ENCODE measurements around the gene AMN. TPM values are rescaled to one million over a fixed set of nuclear protein-coding genes. Genes with fewer than 3 reads are reported as not detected.

Gene AMN
- total RNA-seq, 1 donor from 2014 or later, result 0.35 TPM

GRCh38 chr14:102932484-102933248, 10.2 kb downstream of the AMN start:
- DNase-seq, result no peak
- Mint-ChIP-seq H3K4me1 (peaks cover 2% of the 10 kb centered on the region), H3K36me3 (ENCODE audit: low read depth) (no peaks in the 10 kb centered on the region), H3K9me3 (no peaks in the 10 kb centered on the region), H3K4me3 (no peak overlapping the region), H3K27me3 (peaks cover 17% of the 10 kb centered on the region), H3K27ac (no peak overlapping the region)
- intact Hi-C loops (cut with micrococcal nuclease), result no loop called here

GRCh38 chr14:102933618-102934231, 11.3 kb downstream of the AMN start:
- no peak overlapping the region for H3K4me3 Mint-ChIP-seq
- no peaks in the 10 kb centered on the region for H3K36me3 Mint-ChIP-seq (ENCODE audit: low read depth)
- no peak for DNase-seq
- H3K9me3 Mint-ChIP-seq, result no peaks in the 10 kb centered on the region
- peaks cover 10% of the 10 kb centered on the region for H3K27me3 Mint-ChIP-seq
- H3K27ac Mint-ChIP-seq, result no peak overlapping the region
- peaks cover under 1% of the 10 kb centered on the region for H3K4me1 Mint-ChIP-seq
- intact Hi-C loops (cut with micrococcal nuclease), result no loop called here

GRCh38 chr14:102935756-102936155, 13.3 kb downstream of the AMN start:
- H3K27ac Mint-ChIP-seq, result no peak overlapping the region

GRCh38 chr14:102937331-102938175, 15.1 kb downstream of the AMN start:
- Mint-ChIP-seq H3K9me3 (no peaks in the 10 kb centered on the region), H3K4me3 (no peak overlapping the region), H3K27me3 (no peaks in the 10 kb centered on the region), H3K4me1 (no peaks in the 10 kb centered on the region), H3K36me3 (ENCODE audit: low read depth) (no peaks in the 10 kb centered on the region), H3K27ac (no peak overlapping the region)
- DNase-seq, result no peak
- intact Hi-C loops (cut with micrococcal nuclease), result no loop called here

More at GRCh38 chr14:102935756-102936155, 13.3 kb downstream of the AMN start:
- Mint-ChIP-seq H3K4me3 (no peak overlapping the region), H3K36me3 (ENCODE audit: low read depth) (no peaks in the 10 kb centered on the region), H3K9me3 (no peaks in the 10 kb centered on the region), H3K4me1 (no peaks in the 10 kb centered on the region), H3K27me3 (peaks cover 9% of the 10 kb centered on the region)
- intact Hi-C loops (cut with micrococcal nuclease), result no loop called here
- no peak for DNase-seq

- no peak overlapping the region for H3K27ac Mint-ChIP-seq
These were observed 15.7 kb downstream of the AMN start for GRCh38 chr14:102938191-102938590.

GRCh38 chr14:102939329-102939728, 16.9 kb downstream of the AMN start:
- H3K36me3 Mint-ChIP-seq (ENCODE audit: low read depth), result no peaks in the 10 kb centered on the region
- no peaks in the 10 kb centered on the region for H3K4me1 Mint-ChIP-seq
- H3K4me3 Mint-ChIP-seq, result no peak overlapping the region
- H3K27ac Mint-ChIP-seq, result no peak overlapping the region
- no peaks in the 10 kb centered on the region for H3K9me3 Mint-ChIP-seq
- intact Hi-C loops (cut with micrococcal nuclease), result no loop called here
- DNase-seq, result no peak
- H3K27me3 Mint-ChIP-seq, result no peaks in the 10 kb centered on the region

More at GRCh38 chr14:102938191-102938590, 15.7 kb downstream of the AMN start:
- no peak overlapping the region for H3K4me3 Mint-ChIP-seq
- no peaks in the 10 kb centered on the region for H3K27me3 Mint-ChIP-seq
- no peaks in the 10 kb centered on the region for H3K4me1 Mint-ChIP-seq
- intact Hi-C loops (cut with micrococcal nuclease), result no loop called here
- no peaks in the 10 kb centered on the region for H3K9me3 Mint-ChIP-seq
- no peaks in the 10 kb centered on the region for H3K36me3 Mint-ChIP-seq (ENCODE audit: low read depth)
- DNase-seq, result no peak

GRCh38 chr14:102939820-102940561, 17.5 kb downstream of the AMN start:
- Mint-ChIP-seq H3K27me3 (no peaks in the 10 kb centered on the region), H3K4me3 (no peak overlapping the region), H3K27ac (no peak overlapping the region), H3K4me1 (no peaks in the 10 kb centered on the region), H3K36me3 (ENCODE audit: low read depth) (no peaks in the 10 kb centered on the region), H3K9me3 (no peaks in the 10 kb centered on the region)
- DNase-seq, result no peak
- intact Hi-C loops (cut with micrococcal nuclease), result no loop called here

GRCh38 chr14:102940729-102941362, 18.4 kb downstream of the AMN start:
- no peak for DNase-seq
- Mint-ChIP-seq H3K4me3 (no peak overlapping the region), H3K9me3 (no peaks in the 10 kb centered on the region), H3K4me1 (no peaks in the 10 kb centered on the region), H3K27ac (no peak overlapping the region), H3K36me3 (ENCODE audit: low read depth) (no peaks in the 10 kb centered on the region), H3K27me3 (no peaks in the 10 kb centered on the region)
- intact Hi-C loops (cut with micrococcal nuclease), result no loop called here

GRCh38 chr14:102941419-102942011, 19.1 kb downstream of the AMN start:
- no peak overlapping the region for H3K4me3 Mint-ChIP-seq
- H3K9me3 Mint-ChIP-seq, result no peaks in the 10 kb centered on the region
- no peak for DNase-seq
- H3K27me3 Mint-ChIP-seq, result no peaks in the 10 kb centered on the region
- intact Hi-C loops (cut with micrococcal nuclease), result no loop called here
- H3K36me3 Mint-ChIP-seq (ENCODE audit: low read depth), result no peaks in the 10 kb centered on the region
- H3K27ac Mint-ChIP-seq, result no peak overlapping the region
- peaks cover 2% of the 10 kb centered on the region for H3K4me1 Mint-ChIP-seq

- H3K36me3 Mint-ChIP-seq (ENCODE audit: low read depth), result no peaks in the 10 kb centered on the region
These were observed 19.6 kb downstream of the AMN start for GRCh38 chr14:102942069-102942468.

GRCh38 chr14:102943454-102943853, 21.0 kb downstream of the AMN start:
- Mint-ChIP-seq H3K9me3 (no peaks in the 10 kb centered on the region), H3K4me3 (no peak overlapping the region), H3K36me3 (ENCODE audit: low read depth) (no peaks in the 10 kb centered on the region), H3K4me1 (peaks cover 9% of the 10 kb centered on the region), H3K27ac (no peak overlapping the region), H3K27me3 (no peaks in the 10 kb centered on the region)
- intact Hi-C loops (cut with micrococcal nuclease), result no loop called here
- DNase-seq, result no peak

More at GRCh38 chr14:102942069-102942468, 19.6 kb downstream of the AMN start:
- Mint-ChIP-seq H3K4me1 (peaks cover 4% of the 10 kb centered on the region), H3K27me3 (no peaks in the 10 kb centered on the region), H3K4me3 (no peak overlapping the region), H3K27ac (no peak overlapping the region), H3K9me3 (no peaks in the 10 kb centered on the region)
- intact Hi-C loops (cut with micrococcal nuclease), result no loop called here
- DNase-seq, result no peak

GRCh38 chr14:102943979-102944378, 21.5 kb downstream of the AMN start:
- Mint-ChIP-seq H3K4me3 (no peak overlapping the region), H3K27ac (no peak overlapping the region), H3K27me3 (no peaks in the 10 kb centered on the region), H3K9me3 (no peaks in the 10 kb centered on the region), H3K4me1 (peaks cover 13% of the 10 kb centered on the region), H3K36me3 (ENCODE audit: low read depth) (no peaks in the 10 kb centered on the region)
- DNase-seq, result no peak
- intact Hi-C loops (cut with micrococcal nuclease), result no loop called here

Measured in activated CD4-positive, alpha-beta T cell treated with anti-CD3 and anti-CD28 coated beads, Interleukin-2, amount 10 ng/mL, durations not matched to agents 24 days and 14 days (primary cell).